Parathyroid adenoma (tissue), 2 donors: ENCODE measurements around the gene SLC35E2B.
"Not testable (repeated sequence)": the region's sequence is repeated elsewhere in the genome, so short reads cannot be mapped to it uniquely, and the experiment has no call there.

ENCODE experiments used
- H2AFZ ChIP-seq: fragments of 300-600 bp; sonication (generic); one replicate; pipeline ENCODE4 v1.7.0; 2017; ENCODE audit warnings: antibody characterized with exemption, mild to moderate bottlenecking
- H3K27ac ChIP-seq: fragments of 300-600 bp; sonication (generic); one replicate; pipeline ENCODE4 v1.7.0; 2017
- H3K27me3 ChIP-seq: fragments of 300-600 bp; sonication (generic); one replicate; pipeline ENCODE4 v1.7.0; 2017; ENCODE audit warnings: low read length; ENCODE audit not compliant: control insufficient read depth, insufficient read depth
- H3K36me3 ChIP-seq: fragments of 300-600 bp; sonication (generic); one replicate; pipeline ENCODE4 v1.7.0; 2017; ENCODE audit warnings: low read length; ENCODE audit not compliant: control insufficient read depth, insufficient read depth
- H3K4me1 ChIP-seq: fragments of 300-600 bp; sonication (generic); one replicate; pipeline ENCODE4 v1.7.0; 2017; ENCODE audit warnings: control low read depth
- H3K4me2 ChIP-seq: fragments of 300-600 bp; sonication (generic); one replicate; pipeline ENCODE4 v1.7.0; 2017; ENCODE audit warnings: low read length
- H3K4me3 ChIP-seq: fragments of 300-600 bp; sonication (generic); one replicate; pipeline ENCODE4 v1.7.0; 2017; ENCODE audit warnings: low read depth, low read length
- H3K79me2 ChIP-seq: fragments of 300-600 bp; sonication (generic); one replicate; pipeline ENCODE4 v1.7.0; 2017; ENCODE audit warnings: control low read depth
- H3K9ac ChIP-seq: fragments of 300-600 bp; sonication (generic); one replicate; pipeline ENCODE4 v1.7.0; 2017; ENCODE audit warnings: mild to moderate bottlenecking
- H3K9me3 ChIP-seq: fragments of 300-600 bp; sonication (generic); one replicate; pipeline ENCODE4 v1.7.0; 2017; ENCODE audit warnings: low read length; ENCODE audit not compliant: control insufficient read depth
- CTCF ChIP-seq: fragments of 300-600 bp; sonication (generic); IDR thresholded peaks from one replicate; pipeline ENCODE4 v1.7.0; 2017; ENCODE audit warnings: antibody characterized with exemption, mild to moderate bottlenecking
- donor health status: primary hyperparathyroidism.

The SLC35E2B gene

GRCh38 chr1:1691443-1691842 is 1.2 kb downstream of the SLC35E2B start:
- H3K27ac ChIP-seq, H3K9ac ChIP-seq: not testable (repeated sequence)

GRCh38 chr1:1689526-1689925 is 3.1 kb downstream of the SLC35E2B start:
- not testable (repeated sequence) for H3K36me3 ChIP-seq, H2AFZ ChIP-seq, H3K27me3 ChIP-seq, H3K4me3 ChIP-seq, H3K79me2 ChIP-seq, H3K9me3 ChIP-seq, H3K4me2 ChIP-seq, H3K27ac ChIP-seq, H3K9ac ChIP-seq, H3K4me1 ChIP-seq

More at GRCh38 chr1:1691443-1691842, 1.2 kb downstream of the SLC35E2B start:
- H3K36me3 ChIP-seq, H3K4me3 ChIP-seq, H3K79me2 ChIP-seq, H3K9me3 ChIP-seq, H2AFZ ChIP-seq, H3K4me2 ChIP-seq, H3K4me1 ChIP-seq, H3K27me3 ChIP-seq: not testable (repeated sequence)

- no peaks in the 10 kb centered on the region for H3K4me1 ChIP-seq
- no peak for TF ChIP-seq CTCF
- H3K79me2 ChIP-seq = peaks cover 13% of the 10 kb centered on the region
- H3K27me3 ChIP-seq = no peaks in the 10 kb centered on the region
- no peaks in the 10 kb centered on the region for H3K9me3 ChIP-seq
- H3K9ac ChIP-seq = no peak overlapping the region
- H3K4me3 ChIP-seq = no peak overlapping the region
- no peak overlapping the region for H3K27ac ChIP-seq
- no peak overlapping the region for H2AFZ ChIP-seq
- H3K4me2 ChIP-seq = no peak overlapping the region
- H3K36me3 ChIP-seq = no peaks in the 10 kb centered on the region
These were observed 4.7 kb downstream of the SLC35E2B start for GRCh38 chr1:1687846-1688245.

- Histone ChIP-seq H3K27me3 (no peaks in the 10 kb centered on the region), H3K36me3 (no peaks in the 10 kb centered on the region), H3K4me1 (no peaks in the 10 kb centered on the region), H3K4me3 (no peak overlapping the region), H3K9ac (no peak overlapping the region), H3K79me2 (peaks cover 19% of the 10 kb centered on the region), H3K27ac (no peak overlapping the region), H3K9me3 (no peaks in the 10 kb centered on the region), H2AFZ (no peak overlapping the region), H3K4me2 (no peak overlapping the region)
- TF ChIP-seq CTCF = no peak
These were observed 8.4 kb downstream of the SLC35E2B start for GRCh38 chr1:1684031-1684681.

GRCh38 chr1:1683104-1683905 is 9.3 kb downstream of the SLC35E2B start:
- Histone ChIP-seq H2AFZ (no peak overlapping the region), H3K9me3 (no peaks in the 10 kb centered on the region), H3K79me2 (peaks cover 24% of the 10 kb centered on the region), H3K36me3 (no peaks in the 10 kb centered on the region), H3K4me3 (no peak overlapping the region), H3K27me3 (no peaks in the 10 kb centered on the region), H3K4me2 (no peak overlapping the region), H3K9ac (no peak overlapping the region), H3K27ac (no peak overlapping the region), H3K4me1 (no peaks in the 10 kb centered on the region)
- no peak for TF ChIP-seq CTCF
